ENCODE results near the gene ERCC2.
A peak's percentile ranks its signal among the peaks of the same experiment; 100 is the strongest.
"Not testable (repeated sequence)": the region's sequence is repeated elsewhere in the genome, so short reads cannot be mapped to it uniquely, and the experiment has no call there.

ERCC2 gene

DNA sequence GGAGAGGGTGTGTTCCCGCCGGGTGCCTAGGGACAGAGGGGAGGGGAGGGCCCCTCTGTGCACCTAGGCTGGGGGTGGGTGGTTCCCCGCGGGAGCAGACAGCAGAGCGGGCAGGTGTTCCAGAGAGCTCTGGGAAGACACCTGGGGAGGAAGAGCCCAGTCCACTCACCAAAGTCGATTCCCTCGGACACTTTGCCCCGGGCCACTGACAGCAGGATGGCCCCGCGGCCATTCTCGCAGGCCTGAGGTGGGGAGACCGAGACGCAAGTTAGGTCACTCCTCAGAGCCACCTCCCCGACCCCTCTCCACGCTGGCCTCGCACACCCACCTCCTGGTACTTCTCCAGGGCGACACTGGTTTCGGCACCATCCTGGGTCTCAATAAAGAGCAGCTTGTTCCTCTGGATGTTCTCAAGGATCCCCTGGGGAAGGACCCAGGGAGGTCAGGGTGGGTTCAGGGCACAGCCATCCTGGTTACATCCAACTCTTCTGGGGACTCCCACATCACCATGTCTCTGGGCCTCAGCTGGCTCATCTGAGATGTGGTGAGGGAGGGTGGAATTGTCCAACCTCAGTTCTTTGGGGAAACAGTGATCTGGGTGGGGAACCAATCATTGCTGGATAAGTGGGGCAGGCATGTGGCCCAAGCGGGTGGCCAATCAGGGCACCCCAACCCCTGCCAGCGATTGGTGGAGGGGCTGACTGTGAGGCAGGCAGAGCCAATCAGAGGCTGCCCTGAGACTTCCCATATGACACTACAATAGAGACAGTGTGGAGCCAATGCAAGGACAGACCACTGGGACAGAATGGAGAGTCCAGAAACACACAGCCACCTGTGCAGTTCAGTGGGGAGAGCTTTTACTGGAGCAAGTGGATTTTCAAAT lies 17.2 kb downstream of the ERCC2 start:
- DNase-seq, result no peak

DNA sequence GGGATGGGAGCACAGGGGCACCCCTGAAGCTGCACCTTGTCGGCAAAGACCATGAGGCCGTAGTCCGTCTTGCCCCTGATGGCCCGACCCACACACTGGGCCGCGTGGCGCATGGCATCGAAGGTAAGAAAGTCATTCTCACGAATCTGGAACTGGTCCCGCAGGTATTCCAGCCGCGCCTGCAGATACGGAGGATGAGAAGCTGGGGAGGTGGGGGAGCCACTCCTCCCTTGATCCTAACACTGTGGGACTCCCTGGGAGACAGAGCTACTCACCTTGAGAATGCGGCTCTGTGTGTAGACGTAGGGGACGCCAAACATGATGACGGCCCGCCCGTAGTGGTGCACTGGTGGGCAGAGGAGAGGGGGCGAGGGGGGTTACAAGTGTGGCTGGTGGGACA lies 17.9 kb downstream of the ERCC2 start:
- no peak for DNase-seq

DNA sequence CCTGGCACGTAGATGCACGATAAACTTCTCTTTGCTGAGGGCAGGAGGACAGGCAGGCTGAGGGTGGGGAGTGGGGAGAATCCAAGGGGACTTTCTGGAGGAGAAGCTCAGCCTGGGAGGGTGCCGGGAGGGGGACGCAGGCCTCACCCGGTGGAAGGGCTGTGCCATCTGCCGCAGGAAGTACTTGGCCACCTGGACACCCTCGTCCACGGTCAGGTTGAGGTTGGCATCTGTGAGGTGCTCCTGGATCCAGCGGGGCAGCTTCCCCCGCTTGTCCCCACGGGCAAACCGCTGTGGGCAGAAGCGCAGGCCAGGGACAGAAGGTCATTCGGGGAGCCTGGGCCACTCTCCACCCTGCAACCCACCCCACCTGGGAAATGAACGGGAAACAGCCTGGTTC lies 18.3 kb downstream of the ERCC2 start:
- no peak for DNase-seq

DNA sequence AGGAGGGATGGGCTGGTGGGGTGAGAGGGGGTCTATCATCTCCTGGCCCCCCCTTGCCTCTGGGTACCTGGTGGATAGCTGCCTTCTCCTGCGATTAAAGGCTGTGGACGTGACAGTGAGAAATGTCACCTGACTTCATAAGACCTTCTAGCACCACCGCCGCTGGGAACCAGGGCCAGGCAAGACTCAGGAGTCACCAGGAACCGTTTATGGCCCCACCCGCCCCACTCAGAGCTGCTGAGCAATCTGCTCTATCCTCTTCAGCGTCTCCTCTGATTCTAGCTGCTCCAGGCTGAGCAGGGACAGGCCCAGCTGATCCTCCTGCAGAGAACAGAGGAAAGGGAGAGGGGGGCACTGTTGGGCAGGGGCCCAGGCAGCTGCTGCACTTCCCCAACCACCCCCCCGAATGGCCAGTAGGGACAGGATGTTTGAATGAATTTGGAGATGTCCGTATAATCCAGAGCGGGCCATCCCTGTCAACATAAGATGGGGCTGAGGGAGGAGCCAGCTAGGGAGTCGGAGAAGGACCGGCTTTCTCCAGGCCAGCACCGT lies 18.9 kb downstream of the ERCC2 start:
- DNase-seq, result no peak

DNA sequence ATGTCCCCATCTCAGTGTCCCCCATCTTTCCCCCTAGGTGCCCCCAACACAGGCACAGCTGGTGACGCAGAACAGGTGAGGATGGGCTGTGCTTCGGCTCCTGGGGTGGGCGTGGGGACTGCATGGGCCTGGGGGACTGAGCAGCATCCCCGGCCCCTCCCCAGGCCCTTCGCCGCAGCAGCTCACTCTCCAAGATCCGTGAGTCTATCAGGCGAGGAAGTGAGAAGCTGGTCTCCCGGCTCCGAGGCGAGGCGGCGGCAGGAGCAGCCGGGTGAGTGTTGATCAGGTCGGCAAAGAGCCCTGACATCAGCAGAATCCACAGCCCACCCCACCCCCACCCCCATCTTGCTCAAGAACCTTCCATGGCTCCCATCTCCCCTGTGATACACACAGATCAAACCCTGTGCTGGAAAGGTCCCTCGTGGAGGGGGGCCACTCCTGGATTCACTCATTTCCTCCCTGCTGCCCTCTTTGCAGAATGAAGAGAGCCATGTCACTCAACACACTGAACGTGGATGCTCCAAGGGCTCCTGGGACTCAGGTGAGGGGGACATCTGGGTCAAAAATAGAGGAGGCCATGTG lies 19.8 kb downstream of the ERCC2 start:
- no peak for DNase-seq

DNA sequence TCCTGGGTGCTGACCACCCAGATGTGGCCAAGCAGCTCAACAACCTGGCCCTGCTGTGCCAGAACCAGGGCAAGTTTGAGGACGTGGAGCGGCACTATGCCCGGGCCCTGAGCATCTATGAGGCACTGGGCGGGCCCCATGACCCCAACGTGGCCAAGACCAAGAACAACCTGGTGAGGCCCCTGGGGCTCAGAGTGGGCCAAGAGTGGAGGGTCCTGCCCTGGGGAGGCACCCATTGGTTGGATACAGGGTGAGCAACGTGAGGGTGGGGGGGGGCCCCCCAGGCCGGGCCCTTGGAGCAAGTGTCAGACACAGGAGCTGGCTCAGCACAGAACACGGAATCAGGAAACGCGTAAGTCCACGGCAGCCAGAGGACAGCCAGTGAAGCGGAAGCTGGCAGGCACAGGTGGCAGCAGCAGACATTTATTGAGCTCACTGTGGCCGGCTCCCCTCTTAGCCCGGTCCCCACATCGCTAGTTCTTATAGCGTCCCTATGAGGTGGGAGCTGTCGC lies 20.9 kb downstream of the ERCC2 start:
- no peak for DNase-seq

DNA sequence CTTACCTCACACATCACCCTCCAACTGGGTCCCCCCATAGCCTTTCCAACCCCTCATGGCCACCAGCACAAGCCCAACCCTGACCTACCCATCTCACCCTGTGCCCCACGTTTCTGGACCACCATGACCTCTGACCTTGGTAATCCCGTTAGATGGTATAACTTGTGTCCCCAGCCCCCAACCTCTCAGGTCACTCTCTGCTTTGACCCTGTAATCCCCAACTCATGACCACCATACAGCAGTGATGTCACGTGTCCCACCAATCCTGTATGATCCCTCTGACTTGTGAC lies 21.3 kb downstream of the ERCC2 start:
- no peak for DNase-seq

DNA sequence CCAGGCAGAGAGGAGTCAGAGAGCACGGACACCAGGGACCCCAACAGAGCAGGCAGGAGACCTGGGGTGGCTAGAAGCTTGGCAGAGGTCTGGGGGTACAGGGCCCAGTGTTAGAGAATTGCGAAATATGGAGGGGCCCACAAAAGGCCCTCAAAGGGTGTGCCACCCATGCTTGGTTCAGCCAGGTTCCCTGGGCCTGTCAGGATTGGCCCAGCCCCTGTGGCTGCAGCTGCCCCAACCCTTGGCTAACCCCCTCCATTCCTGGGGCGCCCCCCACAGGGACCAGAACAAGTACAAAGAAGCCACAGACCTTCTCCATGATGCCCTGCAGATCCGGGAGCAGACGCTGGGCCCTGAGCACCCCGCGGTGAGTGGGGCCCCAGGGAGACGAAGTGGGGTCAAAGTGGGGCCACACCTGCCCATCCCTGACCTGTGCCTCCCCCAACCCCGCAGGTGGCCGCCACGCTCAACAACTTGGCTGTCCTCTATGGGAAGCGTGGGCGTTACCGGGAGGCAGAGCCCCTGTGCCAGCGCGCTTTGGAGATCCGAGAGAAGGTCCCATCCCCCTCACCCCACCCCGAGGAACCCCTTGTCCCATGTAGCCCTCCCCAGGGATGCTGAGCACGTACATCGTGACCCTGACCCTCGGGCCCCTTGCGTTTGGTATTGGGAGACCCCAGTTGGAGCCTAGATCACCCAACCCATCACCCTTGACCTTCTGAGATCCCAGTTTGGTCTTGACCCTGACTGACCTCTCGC lies 21.8 kb downstream of the ERCC2 start:
- no peak for DNase-seq

DNA sequence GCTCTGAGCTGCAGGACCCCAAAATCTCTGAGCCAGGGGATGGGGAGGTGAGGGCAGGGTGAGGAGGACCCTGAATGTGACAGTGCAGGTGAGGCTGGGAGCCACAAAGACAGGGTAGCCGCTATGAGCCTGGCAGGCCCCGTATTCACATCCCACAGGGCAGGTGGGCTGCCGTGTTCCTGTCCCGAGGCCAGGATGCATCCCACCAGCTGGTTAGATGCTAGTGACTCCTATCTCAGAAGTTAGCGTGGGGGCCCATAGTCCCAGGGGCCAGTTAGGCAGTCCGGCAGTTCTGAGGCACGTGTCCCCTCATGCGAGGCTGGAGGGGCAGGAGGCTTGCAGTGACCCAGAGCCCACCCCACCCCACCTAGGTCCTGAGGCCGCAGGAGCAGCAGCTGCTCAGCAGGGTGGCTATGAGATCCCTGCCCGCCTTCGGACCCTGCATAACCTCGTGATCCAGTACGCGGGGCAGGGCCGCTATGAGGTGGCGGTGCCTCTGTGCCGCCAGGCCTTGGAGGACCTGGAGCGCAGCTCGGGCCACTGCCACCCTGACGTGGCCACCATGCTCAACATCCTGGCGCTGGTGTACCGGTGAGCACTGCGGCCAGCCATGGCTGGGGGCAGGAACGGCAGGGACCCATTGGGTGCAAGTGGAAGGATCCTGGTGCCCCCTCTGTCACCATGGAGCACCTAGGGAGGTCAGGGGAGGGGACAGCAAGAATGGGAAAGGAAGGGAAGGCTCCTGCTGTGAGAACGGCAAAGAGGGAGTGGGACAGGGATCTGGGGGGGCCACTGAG lies 22.6 kb downstream of the ERCC2 start:
- DNase-seq, result no peak

DNA sequence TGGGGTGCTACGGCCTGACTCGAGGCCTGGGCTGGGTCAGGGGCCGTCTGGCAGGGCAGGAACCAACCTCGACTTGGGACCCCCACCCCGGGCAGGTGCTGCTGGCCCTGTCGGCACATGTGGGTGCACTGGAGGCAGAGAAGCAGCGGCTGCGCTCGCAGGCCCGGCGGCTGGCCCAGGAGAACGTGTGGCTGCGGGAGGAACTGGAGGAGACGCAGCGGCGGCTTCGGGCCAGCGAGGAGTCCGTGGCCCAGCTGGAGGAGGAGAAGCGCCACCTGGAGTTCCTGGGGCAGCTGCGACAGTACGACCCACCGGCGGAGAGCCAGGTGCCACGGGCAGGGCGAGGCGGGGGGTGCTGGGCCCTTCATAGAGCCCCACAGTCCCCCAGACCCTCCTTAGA lies 23.9 kb downstream of the ERCC2 start:
- no peak for DNase-seq

DNA sequence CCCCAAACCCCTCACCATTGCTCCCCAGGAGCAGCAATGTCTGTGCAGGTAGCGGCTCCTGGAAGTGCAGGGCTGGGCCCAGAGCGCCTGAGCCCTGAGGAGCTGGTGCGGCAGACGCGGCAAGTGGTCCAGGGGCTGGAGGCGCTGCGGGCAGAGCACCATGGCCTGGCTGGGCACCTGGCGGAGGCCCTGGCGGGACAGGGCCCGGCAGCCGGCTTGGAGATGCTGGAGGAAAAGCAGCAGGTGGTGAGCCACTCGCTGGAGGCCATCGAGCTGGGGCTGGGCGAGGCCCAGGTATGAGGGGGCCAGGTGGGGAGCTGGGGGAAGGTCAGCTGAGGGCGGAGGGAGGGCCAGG lies 24.9 kb downstream of the ERCC2 start:
- no peak for DNase-seq

DNA sequence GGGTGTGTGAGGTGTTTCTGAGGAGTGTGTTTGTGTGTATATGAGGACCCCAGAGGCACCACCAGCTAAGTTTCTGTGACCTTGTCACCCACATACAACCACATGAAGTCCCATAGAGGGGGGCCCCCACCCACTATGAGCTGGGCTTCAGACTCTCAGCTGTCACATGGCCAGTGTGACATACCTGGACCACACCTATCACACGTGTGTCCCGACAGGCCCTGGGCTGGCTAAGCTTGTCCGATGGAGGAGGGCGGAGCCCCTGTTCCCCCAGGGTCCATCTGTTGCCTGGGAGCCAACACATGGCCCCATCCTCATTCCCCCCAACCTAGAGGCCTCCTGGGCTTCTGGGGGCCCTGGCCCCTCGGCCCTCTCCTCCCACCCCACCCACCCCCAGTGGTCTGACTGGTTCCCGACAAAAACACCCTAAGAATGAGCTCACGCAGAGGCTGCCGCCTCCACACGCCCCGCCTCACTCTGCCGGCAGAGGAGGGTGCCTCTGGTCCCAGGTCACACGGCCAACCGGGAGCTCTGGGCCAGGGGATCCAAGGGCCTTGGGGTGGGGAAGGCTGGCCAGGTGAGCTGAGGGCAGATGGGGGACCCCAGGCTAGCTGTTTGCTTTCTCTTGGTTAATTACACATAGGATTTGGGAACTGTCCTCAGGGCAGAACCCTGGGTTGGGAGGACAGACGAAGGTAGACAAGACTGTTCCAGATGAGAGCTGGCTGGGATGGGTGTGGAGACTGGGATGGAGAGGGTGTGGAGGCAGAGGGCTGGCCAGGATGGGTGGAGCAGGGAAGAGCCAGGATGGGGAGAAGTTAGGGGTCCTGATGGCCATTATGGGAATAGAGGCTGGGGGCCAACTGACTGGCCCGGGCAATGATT lies 25.5 kb downstream of the ERCC2 start:
- no peak for DNase-seq

DNA sequence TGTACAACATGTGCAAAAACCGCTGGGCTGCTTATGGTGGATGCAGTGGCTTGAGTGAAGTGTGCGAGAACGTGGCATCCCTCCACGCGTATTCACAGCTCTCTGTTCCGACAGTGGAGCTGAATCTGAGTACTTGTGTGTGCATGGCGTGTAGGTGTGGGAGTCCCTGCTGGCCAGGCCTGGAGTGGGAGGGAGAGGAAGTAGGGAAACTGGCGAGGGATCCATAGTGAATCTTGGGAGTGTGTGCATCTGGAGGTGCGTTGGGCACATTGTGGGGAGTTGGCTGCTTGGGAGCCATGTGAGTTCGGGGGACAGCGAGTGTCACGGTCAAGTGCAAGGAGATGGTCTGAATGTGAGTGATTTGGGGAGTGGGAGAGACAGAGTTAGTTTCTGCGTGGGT lies 27.5 kb downstream of the ERCC2 start:
- no peak for DNase-seq

DNA sequence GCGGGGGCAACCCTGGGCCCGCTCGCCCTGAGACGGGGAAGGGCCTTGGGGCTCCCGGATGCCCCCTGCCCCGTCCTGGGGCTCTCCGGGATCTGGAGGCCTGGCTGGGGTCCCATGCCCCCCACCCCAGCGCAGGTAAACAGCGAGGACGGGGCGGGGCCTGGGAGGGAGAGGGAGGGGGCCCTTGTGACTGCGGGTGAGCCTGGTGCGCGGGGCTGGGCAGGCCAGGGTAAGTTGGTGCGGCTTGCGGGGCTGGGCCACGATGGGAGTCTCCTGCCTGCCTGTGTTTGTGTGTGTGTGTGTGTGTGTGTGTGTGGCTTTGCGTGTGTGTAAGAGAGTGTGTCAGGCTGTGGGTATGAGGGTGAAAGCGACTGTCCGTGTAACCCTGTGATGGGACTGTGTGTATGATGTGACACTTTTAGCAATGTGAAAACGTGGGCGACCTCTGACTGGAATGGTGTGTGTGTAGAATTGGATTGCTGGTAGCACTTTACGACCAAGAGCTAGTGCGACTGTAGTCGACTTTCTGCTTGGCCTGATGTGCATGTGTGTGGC lies 29.4 kb downstream of the ERCC2 start:
- no peak for DNase-seq

DNA sequence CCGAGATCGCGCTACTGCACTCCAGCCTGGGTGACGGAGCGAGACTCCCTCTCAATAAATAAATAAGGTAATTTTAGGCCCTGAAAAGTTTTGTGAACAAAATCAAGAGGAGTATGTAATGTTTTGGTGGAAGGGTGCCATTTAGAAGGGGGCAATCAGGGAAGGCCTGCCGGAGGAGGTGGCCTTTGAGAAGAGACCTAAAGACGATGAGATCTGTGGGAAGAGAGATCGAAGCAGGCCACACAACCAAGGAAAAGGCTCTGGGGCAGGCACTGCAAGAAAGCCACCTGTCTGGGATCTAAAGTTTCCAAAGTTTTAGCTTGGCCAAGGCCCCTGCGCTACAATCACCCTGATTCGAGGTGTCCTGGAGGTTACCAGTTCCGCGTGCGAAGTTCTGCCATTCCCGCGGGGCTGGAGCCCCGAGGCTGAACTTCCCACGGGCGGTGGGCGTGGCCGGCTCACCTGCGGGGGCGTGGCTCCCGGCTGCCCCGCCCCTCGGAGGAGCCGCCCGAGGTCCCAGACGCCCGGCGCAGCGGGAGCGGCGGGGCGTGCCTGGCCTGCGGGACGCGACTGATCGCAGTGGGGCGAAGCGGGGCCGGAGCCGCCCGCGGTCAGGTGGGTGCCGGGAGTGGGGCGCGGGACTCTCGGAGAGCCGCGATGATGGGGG lies 30.0 kb downstream of the ERCC2 start, which contains the start of gene KLC3:
Gene KLC3 (plus strand): TSS at position 519 of the 667 bp plus-strand sequence. CDS start 4,792 bp downstream, outside the sequence.
- no peak for DNase-seq

DNA sequence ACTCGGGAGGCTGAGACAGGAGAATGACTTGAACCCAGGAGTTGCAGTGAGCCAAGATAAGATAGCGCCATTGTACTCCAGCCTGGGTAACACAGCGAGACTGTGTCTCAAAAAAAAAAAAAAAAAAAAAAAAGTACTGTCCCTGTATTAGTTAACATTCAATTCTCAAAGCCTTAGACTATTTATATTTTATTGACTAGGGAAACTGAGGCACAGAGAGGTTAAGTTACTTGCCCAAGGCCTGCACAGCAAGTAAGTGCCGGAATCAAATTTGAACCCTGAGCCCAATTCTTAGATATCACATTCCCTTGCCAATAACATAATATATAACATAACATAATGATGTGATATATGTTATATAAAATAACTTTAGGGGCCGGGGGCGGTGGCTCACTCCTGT lies 30.7 kb downstream of the ERCC2 start:
- DNase-seq, result no peak

DNA sequence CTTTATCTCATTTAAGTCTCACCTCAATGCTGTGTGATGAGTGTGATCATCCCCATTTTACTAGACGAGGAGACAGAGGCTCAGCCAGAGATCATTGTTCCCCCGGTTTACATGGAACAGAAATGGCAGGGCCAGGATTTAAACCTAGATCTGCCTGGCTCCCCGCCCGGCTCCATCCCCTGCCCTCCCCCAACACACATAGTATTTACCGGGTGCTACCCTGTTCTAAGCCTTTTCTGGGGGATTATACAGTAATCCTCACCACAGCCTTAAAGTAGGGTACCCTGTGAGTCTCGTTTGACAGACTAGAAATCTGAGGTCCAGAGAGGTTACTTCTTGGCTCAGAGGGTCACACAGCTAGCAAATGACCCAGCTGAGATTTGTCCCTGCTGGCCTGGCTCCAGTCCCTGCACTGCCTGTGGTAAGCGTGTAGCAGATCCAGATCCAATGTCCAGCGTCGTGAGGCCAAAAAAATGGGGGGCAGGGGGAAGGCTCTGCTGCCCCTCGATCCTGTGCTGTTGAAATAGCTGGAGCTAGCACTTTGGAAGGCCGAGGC lies 33.6 kb downstream of the ERCC2 start:
- no peak for DNase-seq

DNA sequence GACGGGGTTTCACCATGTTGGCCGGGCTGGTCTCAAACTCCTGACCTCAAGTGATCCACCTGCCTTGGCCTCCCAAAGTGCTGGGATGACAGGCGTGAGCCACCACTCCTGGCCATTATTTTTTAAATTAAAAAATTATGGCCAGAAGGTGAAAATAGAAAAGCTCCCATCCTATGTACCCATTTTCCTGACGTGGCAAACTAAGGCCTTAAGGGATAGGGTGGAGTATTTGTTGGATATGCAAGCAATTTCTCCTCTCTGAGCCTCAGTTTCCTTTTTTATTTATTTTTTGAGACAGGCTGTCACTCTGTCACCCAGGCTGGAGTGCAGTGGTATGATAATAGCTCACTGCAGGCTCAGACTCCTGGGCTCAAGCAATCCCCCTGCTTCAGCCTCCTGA lies 35.5 kb downstream of the ERCC2 start:
- not testable (repeated sequence) for DNase-seq

DNA sequence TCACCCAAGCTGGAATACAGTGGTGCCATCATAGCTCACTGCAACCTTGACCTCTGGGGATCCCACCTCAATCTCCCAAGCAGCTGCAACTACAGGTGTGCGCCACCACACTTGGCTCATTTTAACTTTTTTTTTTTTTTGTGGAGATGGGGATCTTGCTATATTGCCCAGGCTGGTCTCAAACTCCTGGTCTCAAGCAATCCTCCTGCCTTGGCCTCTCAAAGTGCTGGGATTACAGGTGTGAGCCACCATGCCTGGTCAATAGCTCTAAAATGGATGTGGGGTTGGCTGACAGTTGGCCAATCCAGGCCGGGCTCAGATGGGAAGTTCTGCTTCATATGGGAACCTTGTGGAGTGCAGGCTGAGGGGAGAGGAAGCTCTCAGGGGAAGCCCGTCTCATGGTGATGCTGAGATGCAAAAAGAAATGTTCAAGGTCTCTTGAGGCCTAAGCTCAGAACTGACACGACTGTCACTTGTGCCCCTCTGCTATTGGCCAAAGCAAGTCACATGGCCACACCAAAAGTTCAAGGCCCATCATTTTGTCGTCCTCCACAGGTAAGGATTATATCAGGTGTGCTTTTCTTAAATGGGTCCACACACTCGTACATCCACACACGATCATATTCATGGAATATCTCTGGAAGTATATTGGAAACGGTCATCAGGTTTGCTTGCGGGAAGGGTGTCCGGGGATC lies 36.6 kb downstream of the ERCC2 start:
- no peak for DNase-seq

DNA sequence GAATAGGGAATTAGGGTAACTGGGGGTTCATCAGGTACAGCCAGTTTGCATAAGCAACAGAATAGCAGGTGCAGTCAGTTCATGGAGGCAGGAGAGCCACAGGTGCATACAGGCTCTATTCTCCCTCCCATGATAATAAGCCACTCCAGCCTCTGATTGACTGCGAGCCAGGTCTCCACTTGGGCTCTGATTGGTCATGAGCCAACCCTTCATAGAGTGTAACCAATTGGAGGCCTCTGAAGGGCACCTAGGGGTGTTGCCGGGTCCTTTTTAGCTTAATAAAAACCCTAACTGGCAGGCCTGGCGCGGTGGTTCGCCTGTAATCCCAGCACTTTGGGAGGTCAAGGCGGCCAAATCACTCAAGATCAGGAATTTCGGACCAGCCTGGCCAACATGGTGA lies 39.0 kb downstream of the ERCC2 start:
- DNase-seq, result peak; percentile 5
